ENCODE results near the gene PDE6D. TPM values are rescaled to one million over a fixed set of nuclear protein-coding genes. Genes with fewer than 3 reads are reported as not detected.

PDE6D gene
- total and polyA plus RNA-seq, 4 donors: 40.4 to 88.1 (median 67.4) TPM

DNA sequence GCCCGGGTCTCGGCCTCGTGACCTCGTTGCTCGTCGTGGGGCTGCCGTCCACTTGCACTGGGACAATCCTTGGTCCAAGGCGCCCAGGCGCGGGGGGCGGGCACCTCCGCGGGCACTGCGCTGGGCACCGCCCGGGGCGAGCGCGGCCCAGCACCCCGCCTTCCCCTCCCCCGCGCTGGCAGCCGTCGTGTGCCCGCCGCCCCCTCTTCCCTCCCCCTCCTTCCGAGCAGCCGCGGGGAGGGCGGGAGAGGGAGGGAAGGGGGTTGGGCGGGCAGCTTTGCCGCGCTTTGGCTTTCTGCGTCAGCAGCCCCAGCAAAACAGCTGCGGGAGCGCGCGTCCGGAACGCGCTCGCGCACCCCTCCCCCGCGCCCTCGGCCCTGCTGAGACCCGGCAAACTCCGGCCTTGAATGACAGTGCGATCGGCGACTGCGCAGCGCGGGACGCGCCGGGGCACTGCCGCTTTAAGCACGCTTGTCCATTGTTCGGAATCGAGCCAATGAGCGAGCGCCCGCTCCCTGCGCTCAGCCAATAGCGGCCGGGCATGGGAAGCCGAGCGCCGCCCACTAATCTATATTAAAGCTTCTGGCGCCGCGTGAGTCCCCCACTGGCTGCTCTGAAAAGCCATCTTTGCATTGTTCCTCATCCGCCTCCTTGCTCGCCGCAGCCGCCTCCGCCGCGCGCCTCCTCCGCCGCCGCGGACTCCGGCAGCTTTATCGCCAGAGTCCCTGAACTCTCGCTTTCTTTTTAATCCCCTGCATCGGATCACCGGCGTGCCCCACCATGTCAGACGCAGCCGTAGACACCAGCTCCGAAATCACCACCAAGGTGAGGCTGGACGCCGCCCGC lies 72.9 kb downstream of the PDE6D start, which contains the start of gene PTMA:
Gene PTMA, plus strand, starts transcription at position 599 of the 846 bp plus-strand sequence. Its CDS starts 182 bp downstream, at position 781.
- peak; percentile 96 to 100 (median 98) for DNase-seq (ENCODE audit: low read depth in 4 of 6, low spot score in 6 of 6)
- Histone ChIP-seq H3K4me3 (ENCODE audit: low read depth, low read length) (peak within 1 kb of the TSS; percentile 94), H3K4me1 (ENCODE audit: control insufficient read depth, insufficient read depth, low read length) (peaks cover 46% of the 10 kb centered on the region), H3K9me3 (ENCODE audit: control insufficient read depth, insufficient read depth, low read length) (no peaks in the 10 kb centered on the region), H3K27ac (ENCODE audit: low read depth, low read length) (peak within 1 kb of the TSS; percentile 100), H3K36me3 (ENCODE audit: control insufficient read depth, insufficient read depth, low read length) (peaks cover 18% of the 10 kb centered on the region), H3K27me3 (ENCODE audit: control insufficient read depth, insufficient read depth, low read length) (no peaks in the 10 kb centered on the region)
- under 1% methylated on average over 75 of the region's 97 CpGs for WGBS (ENCODE audit: insufficient coverage)

DNA sequence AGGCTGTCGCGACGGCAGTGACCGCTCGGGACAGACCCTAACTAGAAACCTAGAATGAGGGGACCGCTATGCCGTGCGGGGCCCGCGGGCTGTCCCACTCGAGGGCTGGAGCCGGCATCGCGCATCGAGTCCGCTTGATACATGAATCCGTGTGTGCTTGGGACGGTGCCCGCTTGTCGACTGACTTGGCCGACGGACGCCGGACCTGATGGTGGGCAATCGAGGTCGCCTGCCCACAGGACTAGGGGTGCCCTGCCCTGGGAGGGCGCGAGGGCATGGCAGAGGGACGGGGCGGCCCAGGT lies 73.5 kb downstream of the PDE6D start:
- peaks cover 45% of the 10 kb centered on the region for H3K4me1 ChIP-seq (ENCODE audit: control insufficient read depth, insufficient read depth, low read length)
- peak overlapping the region; percentile 94 for H3K4me3 ChIP-seq (ENCODE audit: low read depth, low read length)
- no peaks in the 10 kb centered on the region for H3K9me3 ChIP-seq (ENCODE audit: control insufficient read depth, insufficient read depth, low read length)
- WGBS (ENCODE audit: insufficient coverage): under 1% methylated on average over 30 of the region's 30 CpGs
- peak overlapping the region; percentile 100 for H3K27ac ChIP-seq (ENCODE audit: low read depth, low read length)
- no peaks in the 10 kb centered on the region for H3K27me3 ChIP-seq (ENCODE audit: control insufficient read depth, insufficient read depth, low read length)
- DNase-seq (ENCODE audit: low read depth in 4 of 6, low spot score in 6 of 6): no peak
- H3K36me3 ChIP-seq (ENCODE audit: control insufficient read depth, insufficient read depth, low read length): peaks cover 17% of the 10 kb centered on the region

DNA sequence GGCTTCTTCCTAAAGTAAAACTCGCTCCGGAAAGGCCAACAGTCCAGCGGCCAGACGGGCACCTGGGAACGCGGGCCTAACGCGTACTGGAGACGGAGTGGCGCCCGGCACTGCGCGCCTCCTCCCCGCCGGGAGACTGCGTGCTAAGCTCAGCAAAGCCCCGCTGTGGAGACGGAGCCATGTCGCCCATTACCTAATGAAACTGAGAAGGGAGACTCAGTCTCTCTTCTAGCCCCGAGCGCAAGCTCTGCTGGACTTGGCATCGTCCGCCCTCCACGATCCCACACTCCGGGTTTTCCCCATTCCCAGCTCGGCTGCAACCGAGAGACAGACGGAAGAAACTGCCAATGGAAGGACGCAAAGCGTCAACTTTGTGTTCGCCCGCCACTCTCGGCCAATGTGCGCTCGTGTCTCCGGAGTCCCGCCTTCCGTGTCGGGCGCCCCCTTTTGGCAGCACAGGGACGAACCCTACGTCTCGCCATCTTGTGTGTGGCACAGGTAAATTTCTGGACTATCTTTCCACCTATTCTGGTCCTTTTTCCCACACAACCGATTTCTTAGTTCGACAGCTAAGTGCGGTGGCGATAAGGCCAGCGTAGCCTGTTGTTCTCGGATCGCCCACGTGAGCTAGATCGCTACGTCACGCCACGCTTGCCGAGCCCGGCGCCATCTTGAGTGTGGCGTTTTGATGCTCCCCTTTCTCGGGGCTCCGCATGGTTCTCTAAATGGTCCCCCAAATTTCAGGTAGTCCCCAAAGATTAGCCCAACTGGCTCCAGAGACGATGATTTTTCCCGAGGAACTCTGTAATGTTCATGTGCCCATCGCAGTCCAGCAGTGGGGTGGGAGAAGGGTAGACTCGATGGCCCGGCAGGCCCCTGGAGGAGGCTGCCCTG lies 74.1 kb downstream of the PDE6D start:
- Histone ChIP-seq H3K9me3 (ENCODE audit: control insufficient read depth, insufficient read depth, low read length) (no peaks in the 10 kb centered on the region), H3K36me3 (ENCODE audit: control insufficient read depth, insufficient read depth, low read length) (peaks cover 11% of the 10 kb centered on the region), H3K4me3 (ENCODE audit: low read depth, low read length) (peak overlapping the region; percentile 94), H3K27ac (ENCODE audit: low read depth, low read length) (peak overlapping the region; percentile 100), H3K4me1 (ENCODE audit: control insufficient read depth, insufficient read depth, low read length) (peaks cover 42% of the 10 kb centered on the region), H3K27me3 (ENCODE audit: control insufficient read depth, insufficient read depth, low read length) (no peaks in the 10 kb centered on the region)
- peak; percentile 94 to 100 (median 98) for DNase-seq (ENCODE audit: low read depth in 4 of 6, low spot score in 6 of 6)
- under 1% methylated on average over 66 of the region's 66 CpGs for WGBS (ENCODE audit: insufficient coverage)

- no peak for DNase-seq (ENCODE audit: low read depth in 4 of 6, low spot score in 6 of 6)
- H3K4me3 ChIP-seq (ENCODE audit: low read depth, low read length): no peak overlapping the region
- H3K36me3 ChIP-seq (ENCODE audit: control insufficient read depth, insufficient read depth, low read length): no peaks in the 10 kb centered on the region
- H3K27me3 ChIP-seq (ENCODE audit: control insufficient read depth, insufficient read depth, low read length): no peaks in the 10 kb centered on the region
- H3K27ac ChIP-seq (ENCODE audit: low read depth, low read length): no peak overlapping the region
- no peaks in the 10 kb centered on the region for H3K9me3 ChIP-seq (ENCODE audit: control insufficient read depth, insufficient read depth, low read length)
- WGBS (ENCODE audit: insufficient coverage): 100% methylated on average over 2 of the region's 3 CpGs
- H3K4me1 ChIP-seq (ENCODE audit: control insufficient read depth, insufficient read depth, low read length): peaks cover 28% of the 10 kb centered on the region
Observed at GRCh38 chr2:231704017-231704416, 77.1 kb downstream of the PDE6D start.

- no peak for DNase-seq (ENCODE audit: low read depth in 4 of 6, low spot score in 6 of 6)
- Histone ChIP-seq H3K4me3 (ENCODE audit: low read depth, low read length) (no peak overlapping the region), H3K4me1 (ENCODE audit: control insufficient read depth, insufficient read depth, low read length) (peaks cover 19% of the 10 kb centered on the region), H3K36me3 (ENCODE audit: control insufficient read depth, insufficient read depth, low read length) (no peaks in the 10 kb centered on the region), H3K27me3 (ENCODE audit: control insufficient read depth, insufficient read depth, low read length) (no peaks in the 10 kb centered on the region), H3K9me3 (ENCODE audit: control insufficient read depth, insufficient read depth, low read length) (no peaks in the 10 kb centered on the region), H3K27ac (ENCODE audit: low read depth, low read length) (no peak overlapping the region)
- 75% methylated on average over 17 of the region's 22 CpGs for WGBS (ENCODE audit: insufficient coverage)
Observed at GRCh38 chr2:231701456-231702373, 79.4 kb downstream of the PDE6D start.

GRCh38 chr2:231699006-231699405 lies 82.1 kb downstream of the PDE6D start:
- Histone ChIP-seq H3K27ac (ENCODE audit: low read depth, low read length) (no peak overlapping the region), H3K4me1 (ENCODE audit: control insufficient read depth, insufficient read depth, low read length) (peaks cover 6% of the 10 kb centered on the region), H3K27me3 (ENCODE audit: control insufficient read depth, insufficient read depth, low read length) (no peaks in the 10 kb centered on the region), H3K9me3 (ENCODE audit: control insufficient read depth, insufficient read depth, low read length) (no peaks in the 10 kb centered on the region), H3K4me3 (ENCODE audit: low read depth, low read length) (no peak overlapping the region), H3K36me3 (ENCODE audit: control insufficient read depth, insufficient read depth, low read length) (no peaks in the 10 kb centered on the region)
- 68% methylated on average over 4 of the region's 9 CpGs for WGBS (ENCODE audit: insufficient coverage)
- DNase-seq (ENCODE audit: low read depth in 4 of 6, low spot score in 6 of 6): peak in 1 of 6 donors; percentile 31

GRCh38 chr2:231696004-231696367 lies 85.1 kb downstream of the PDE6D start:
- no peaks in the 10 kb centered on the region for H3K27me3 ChIP-seq (ENCODE audit: control insufficient read depth, insufficient read depth, low read length)
- H3K4me3 ChIP-seq (ENCODE audit: low read depth, low read length): no peak overlapping the region
- no peaks in the 10 kb centered on the region for H3K9me3 ChIP-seq (ENCODE audit: control insufficient read depth, insufficient read depth, low read length)
- no peak overlapping the region for H3K27ac ChIP-seq (ENCODE audit: low read depth, low read length)
- peaks cover 4% of the 10 kb centered on the region for H3K36me3 ChIP-seq (ENCODE audit: control insufficient read depth, insufficient read depth, low read length)
- no peak for DNase-seq (ENCODE audit: low read depth in 4 of 6, low spot score in 6 of 6)
- 68% methylated on average over 2 of the region's 2 CpGs for WGBS (ENCODE audit: insufficient coverage)
- H3K4me1 ChIP-seq (ENCODE audit: control insufficient read depth, insufficient read depth, low read length): no peaks in the 10 kb centered on the region

DNA sequence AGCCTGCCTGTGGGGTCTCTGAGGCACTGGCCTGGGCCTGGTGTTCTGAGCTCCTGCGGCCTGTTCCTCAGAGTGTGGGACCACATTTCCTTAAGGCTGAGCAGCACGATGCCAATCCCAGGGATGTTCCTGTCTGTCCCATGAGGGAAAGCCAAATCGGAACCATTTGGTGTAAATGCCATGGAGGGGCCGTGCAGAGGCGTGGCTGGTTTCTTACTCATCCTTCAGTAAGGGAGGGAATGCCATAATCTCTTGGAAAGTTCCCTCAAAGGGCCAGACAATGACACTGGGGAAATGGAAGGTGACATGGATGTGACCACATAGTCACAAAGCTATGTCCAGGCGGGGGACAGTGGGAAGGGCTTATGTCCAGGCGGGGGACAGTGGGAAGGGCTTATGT lies 87.1 kb downstream of the PDE6D start:
- WGBS (ENCODE audit: insufficient coverage): 86% methylated on average over 7 of the region's 7 CpGs
- Histone ChIP-seq H3K27me3 (ENCODE audit: control insufficient read depth, insufficient read depth, low read length) (no peaks in the 10 kb centered on the region), H3K4me3 (ENCODE audit: low read depth, low read length) (no peak overlapping the region), H3K4me1 (ENCODE audit: control insufficient read depth, insufficient read depth, low read length) (peaks cover 10% of the 10 kb centered on the region), H3K36me3 (ENCODE audit: control insufficient read depth, insufficient read depth, low read length) (peaks cover 4% of the 10 kb centered on the region), H3K9me3 (ENCODE audit: control insufficient read depth, insufficient read depth, low read length) (no peaks in the 10 kb centered on the region), H3K27ac (ENCODE audit: low read depth, low read length) (no peak overlapping the region)
- no peak for DNase-seq (ENCODE audit: low read depth in 4 of 6, low spot score in 6 of 6)

DNA sequence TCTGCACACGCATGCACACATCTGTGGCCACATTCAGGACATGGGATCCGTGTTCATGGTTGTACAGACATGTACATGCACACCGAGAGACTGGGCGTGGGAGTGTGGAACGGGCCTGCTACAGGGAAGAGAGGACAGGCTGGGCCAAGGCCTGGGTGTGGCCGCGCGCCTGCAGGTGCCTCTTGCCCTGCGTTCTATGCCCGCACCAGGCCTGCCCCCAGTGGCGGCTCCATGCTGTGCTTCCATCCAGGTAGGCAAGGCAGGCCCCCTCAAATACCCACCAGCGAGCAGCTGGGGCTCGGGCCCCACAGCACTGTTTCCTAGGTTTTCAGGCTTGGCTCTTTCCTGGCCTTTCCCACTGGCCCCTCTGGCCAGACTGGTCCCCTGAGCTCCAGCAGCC lies 88.2 kb downstream of the PDE6D start:
- Histone ChIP-seq H3K4me1 (ENCODE audit: control insufficient read depth, insufficient read depth, low read length) (peaks cover 18% of the 10 kb centered on the region), H3K9me3 (ENCODE audit: control insufficient read depth, insufficient read depth, low read length) (no peaks in the 10 kb centered on the region), H3K4me3 (ENCODE audit: low read depth, low read length) (no peak overlapping the region), H3K27ac (ENCODE audit: low read depth, low read length) (no peak overlapping the region), H3K27me3 (ENCODE audit: control insufficient read depth, insufficient read depth, low read length) (no peaks in the 10 kb centered on the region), H3K36me3 (ENCODE audit: control insufficient read depth, insufficient read depth, low read length) (peaks cover 4% of the 10 kb centered on the region)
- 98% methylated on average over 13 of the region's 13 CpGs for WGBS (ENCODE audit: insufficient coverage)
- no peak for DNase-seq (ENCODE audit: low read depth in 4 of 6, low spot score in 6 of 6)
